ENCODE measurements around the gene CD300LG. TPM values are rescaled to one million over a fixed set of nuclear protein-coding genes. Genes with fewer than 3 reads are reported as not detected.

Gene CD300LG
- total RNA-seq, 1 experiment from 2014 or later, result not detected

DNA sequence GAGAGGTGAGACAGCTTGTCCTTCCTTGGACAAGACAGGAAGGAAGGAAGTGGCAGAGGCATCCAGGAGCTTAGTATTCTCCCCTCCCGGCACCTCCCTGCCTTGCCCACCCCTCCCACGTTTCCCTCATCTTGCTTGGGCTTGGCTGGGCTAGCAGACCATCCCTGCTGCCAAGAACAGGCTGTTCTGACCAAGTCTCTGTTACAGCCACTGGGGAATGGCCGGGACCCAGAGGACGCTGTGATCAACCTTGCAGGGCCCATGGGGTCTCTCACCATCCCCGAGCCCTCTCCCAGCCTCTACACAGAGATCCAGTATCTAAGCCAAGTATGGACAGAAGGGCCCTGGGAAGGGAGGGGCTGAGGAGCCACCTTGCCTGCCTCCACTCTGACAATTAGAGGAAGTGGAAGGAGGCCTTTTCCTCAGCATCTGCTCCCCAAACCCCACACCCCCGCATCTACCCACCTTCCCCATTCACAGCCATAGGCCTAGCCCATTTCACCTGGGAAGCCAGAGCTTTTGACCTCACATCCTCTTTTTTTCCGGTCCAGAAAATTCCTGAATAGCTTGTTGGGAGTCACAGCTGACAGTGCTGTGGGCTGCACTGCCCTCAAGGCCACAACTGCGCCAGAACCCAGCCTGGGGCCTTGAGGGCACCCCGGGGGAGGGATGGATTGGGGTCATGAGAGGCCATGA, 14.1 kb downstream of the CD300LG start:
- Histone ChIP-seq H3K4me1 (ENCODE audit: control insufficient read depth in 1 of 2, insufficient read depth in 2 of 2, low read length in 2 of 2) (no peaks in the 10 kb centered on the region), H3K4me2 (ENCODE audit: low read length) (no peak overlapping the region), H3K9me2 (ENCODE audit: insufficient read depth) (no peaks in the 10 kb centered on the region), H3K27ac (ENCODE audit: low read depth, low read length) (no peak overlapping the region), H3K4me3 (replicated peaks in 1 of 2; ENCODE audit: low read depth in 1 of 2, low read length in 2 of 2) (no peak overlapping the region), H3K79me2 (ENCODE audit: insufficient read depth, low read length) (no peaks in the 10 kb centered on the region), H4K20me1 (ENCODE audit: insufficient read depth) (no peaks in the 10 kb centered on the region), H3K27me3 (ENCODE audit: insufficient read depth, low read length) (no peaks in the 10 kb centered on the region), H3K9me3 (ENCODE audit: control insufficient read depth in 1 of 2, insufficient read depth in 1 of 2, low read depth in 1 of 2, low read length in 2 of 2) (no peaks in the 10 kb centered on the region), H3K36me3 (ENCODE audit: control insufficient read depth in 1 of 2, insufficient read depth in 2 of 2, low read length in 2 of 2) (no peaks in the 10 kb centered on the region), H2AFZ (ENCODE audit: low read depth, low read length, poor library complexity, severe bottlenecking) (no peak overlapping the region), H3K9ac (ENCODE audit: low read length) (no peak overlapping the region)
- POLR2A ChIA-PET, result no interaction called here
- DNase-seq (ENCODE audit: low read depth, low spot score), result no peak
- no TSS peak for BruUV-seq (replicated peaks)
- CTCF ChIA-PET, result interaction anchor here (1.2 to 1.5 kb wide), 2 partner anchors 15 to 20 kb away, joined by 4 to 7 read pairs; partner anchors contain the start of gene CD300LG
- intact Hi-C loops (cut with micrococcal nuclease), result no loop called here
- RAD21 ChIA-PET (ENCODE audit: low non-redundant PET in 1 of 2, low total read pairs in 2 of 2, uncharacterized antibody in 2 of 2, unreplicated experiment in 2 of 2), result no interaction called here
- no peak for ATAC-seq
- TF ChIP-seq ELF1 (IDR thresholded peaks at IDR 0.05; ENCODE audit: borderline replicate concordance, low read depth), result no peak
- no peak for TF ChIP-seq EZH2phosphoT487 (IDR thresholded peaks at IDR 0.05; ENCODE audit: borderline replicate concordance)
- TF ChIP-seq EGR1 (IDR thresholded peaks at IDR 0.05; ENCODE audit: low read depth), result no peak
- no peak for TF ChIP-seq FOSL1 (IDR thresholded peaks at IDR 0.05; ENCODE audit: low read depth)
- no peak for TF ChIP-seq EZH2 (IDR thresholded peaks at IDR 0.05)
- no peak for TF ChIP-seq POLR2AphosphoS5 (IDR thresholded peaks at IDR 0.05; ENCODE audit: low read depth, low read length)
- TF ChIP-seq CEBPB (IDR thresholded peaks at IDR 0.05; ENCODE audit: low read depth), result no peak
- TF ChIP-seq TCF7L2 (IDR thresholded peaks at IDR 0.05; ENCODE audit: borderline replicate concordance, extremely low read depth, insufficient read depth, insufficient read length), result no peak
- no peak for TF ChIP-seq MAX (IDR thresholded peaks at IDR 0.05)
- TF ChIP-seq ZNF274 (IDR thresholded peaks at IDR 0.05; ENCODE audit: low read depth, low read length), result no peak
- TF ChIP-seq POLR2A (IDR thresholded peaks at IDR 0.05; ENCODE audit: borderline replicate concordance, extremely low read depth, insufficient read depth, insufficient read length), result no peak
- TF ChIP-seq ATF3 (IDR thresholded peaks at IDR 0.05), result no peak
